PC-3 (cell line): ENCODE data around the gene NTN3.

ENCODE experiments used
- EZH2 ChIP-seq: fragments of 300-600 bp; sonication (generic); IDR thresholded peaks from one replicate; pipeline ENCODE4 v1.6.1; 2017; ENCODE audit warnings: antibody characterized with exemption, mild to moderate bottlenecking, low read length; ENCODE audit not compliant: unreplicated experiment
- TF ChIP-seq, protein P1 (sequence below): fragments of 300-600 bp; sonication (generic); conservative IDR thresholded peaks from 2 replicates; pipeline ENCODE4 v1.5.1; 2017; ENCODE audit warnings: antibody characterized with exemption, low read depth, mild to moderate bottlenecking, low read length

- TF ChIP-seq, protein P1, sequence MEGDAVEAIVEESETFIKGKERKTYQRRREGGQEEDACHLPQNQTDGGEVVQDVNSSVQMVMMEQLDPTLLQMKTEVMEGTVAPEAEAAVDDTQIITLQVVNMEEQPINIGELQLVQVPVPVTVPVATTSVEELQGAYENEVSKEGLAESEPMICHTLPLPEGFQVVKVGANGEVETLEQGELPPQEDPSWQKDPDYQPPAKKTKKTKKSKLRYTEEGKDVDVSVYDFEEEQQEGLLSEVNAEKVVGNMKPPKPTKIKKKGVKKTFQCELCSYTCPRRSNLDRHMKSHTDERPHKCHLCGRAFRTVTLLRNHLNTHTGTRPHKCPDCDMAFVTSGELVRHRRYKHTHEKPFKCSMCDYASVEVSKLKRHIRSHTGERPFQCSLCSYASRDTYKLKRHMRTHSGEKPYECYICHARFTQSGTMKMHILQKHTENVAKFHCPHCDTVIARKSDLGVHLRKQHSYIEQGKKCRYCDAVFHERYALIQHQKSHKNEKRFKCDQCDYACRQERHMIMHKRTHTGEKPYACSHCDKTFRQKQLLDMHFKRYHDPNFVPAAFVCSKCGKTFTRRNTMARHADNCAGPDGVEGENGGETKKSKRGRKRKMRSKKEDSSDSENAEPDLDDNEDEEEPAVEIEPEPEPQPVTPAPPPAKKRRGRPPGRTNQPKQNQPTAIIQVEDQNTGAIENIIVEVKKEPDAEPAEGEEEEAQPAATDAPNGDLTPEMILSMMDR, result no peak
- no peak for TF ChIP-seq EZH2
Measured at GRCh38 chr16:2516391-2517240, 45.5 kb downstream of the NTN3 start.
